Spleen (tissue), 11 donors: Measurements from ENCODE around the gene HILPDA. TPM values are rescaled to one million over a fixed set of nuclear protein-coding genes. Genes with fewer than 3 reads are reported as not detected.
"Not testable (repeated sequence)": the region's sequence is repeated elsewhere in the genome, so short reads cannot be mapped to it uniquely, and the experiment has no call there.

Experiments used
- DNase-seq: peaks from one replicate; pipeline ENCODE4 v3.0.0-alpha.2; 2020
- H3K27ac ChIP-seq, 8 donors: fragments of 200-600 bp; sonication (generic) in 7 of 8; 1 replicate in 4 of 8; 2 replicates in 4 of 8; pipeline versions ENCODE4 v1.5.0 to v1.8.0; 2016 to 2021; ENCODE audit warnings: inconsistent platforms in 4 of 8, mild to moderate bottlenecking in 4 of 8, moderate library complexity in 1 of 8
- H3K27me3 ChIP-seq, 7 donors: fragments of 200-600 bp; sonication (generic) in 6 of 7; replicated peaks in 1 of 7; 1 replicate in 4 of 7; 2 replicates in 3 of 7; pipeline versions ENCODE4 v1.5.0 to v1.8.0; 2016 to 2021; ENCODE audit warnings: inconsistent platforms in 3 of 7, mild to moderate bottlenecking in 1 of 7
- H3K36me3 ChIP-seq, 6 donors: fragments of 200-600 bp; sonication (generic) in 5 of 6; 1 replicate in 4 of 6; 2 replicates in 2 of 6; pipeline versions ENCODE4 v1.5.0 to v1.8.0; 2016 to 2021; ENCODE audit warnings: inconsistent platforms in 2 of 6
- H3K4me1 ChIP-seq, 6 donors: fragments of 200-600 bp; sonication (generic) in 5 of 6; 1 replicate in 3 of 6; 2 replicates in 3 of 6; pipeline versions ENCODE4 v1.5.0 to v1.8.0; 2016 to 2021; ENCODE audit warnings: inconsistent platforms in 3 of 6
- H3K4me3 ChIP-seq, 8 donors: fragments of 200-600 bp; sonication (generic) in 7 of 8; 1 replicate in 4 of 8; 2 replicates in 4 of 8; pipeline versions ENCODE4 v1.5.0 to v1.8.0; 2016 to 2021; ENCODE audit warnings: inconsistent platforms in 4 of 8, mild to moderate bottlenecking in 4 of 8, moderate library complexity in 2 of 8
- H3K9me3 ChIP-seq, 8 donors: fragments of 200-600 bp; sonication (generic) in 7 of 8; 1 replicate in 4 of 8; 2 replicates in 4 of 8; pipeline versions ENCODE4 v1.5.0 to v1.8.0; 2016 to 2021; ENCODE audit warnings: inconsistent platforms in 4 of 8
- POLR2A ChIP-seq, 3 donors: fragments of 450-650 bp; IDR thresholded peaks; one replicate each; pipeline ENCODE4 v1.5.1; 2017; ENCODE audit warnings: antibody characterized with exemption in 3 of 3, mild to moderate bottlenecking in 1 of 3
- POLR2AphosphoS5 ChIP-seq, 3 donors: sonication (generic); formaldehyde crosslinking; IDR thresholded peaks; one replicate each; pipeline ENCODE4 v1.5.1; 2017; ENCODE audit warnings: antibody characterized with exemption in 3 of 3
- WGBS, 5 donors: extraction: QIAGEN DNeasy Blood & Tissue Kit in 3 of 5; methylation state at CpG; one replicate each; pipeline versions ENCODE4 v1.1.5 to v1.1.7; 2013 to 2018; 5-methylcytosine and 5-hydroxymethylcytosine counted together
- intact Hi-C: fragments of 100-400 bp; cut with DNase I; formaldehyde crosslinking; loops from one replicate; pipeline ENCODE4 v1.15.0; 2023; ENCODE audit warnings: low total_unique reads
- polyA plus RNA-seq, 3 donors: library from polyadenylated mRNA; stranded (reverse); fragments of 200-250 nt; gene quantifications; one replicate each; pipeline ENCODE4 v1.2.1, GENCODE V29; 2013
- total RNA-seq, 7 donors: library from RNA; depleted of rRNA in 3 of 7; stranded (reverse); fragments of >200 nt in 3 of 7; fragmentation: NEBNext Ultra II Directional in 4 of 7; extraction: Animal tissue kit (Norgen Biotek cat#: 25700) in 4 of 7; gene quantifications; one replicate each; pipeline versions ENCODE4 v1.1.0 to v1.2.1, GENCODE V29; 2016 to 2021
- TF ChIP-seq, protein P1 (sequence below), 11 experiments: fragments of 200-600 bp in 7 of 11; fragments of 450-650 bp in 4 of 11; sonication (generic) in 4 of 11; IDR thresholded peaks in 8 of 11; conservative IDR thresholded peaks in 3 of 11; 1 replicate in 7 of 11; 2 replicates in 4 of 11; pipeline versions ENCODE4 v1.4.0 to v1.8.0; 2016 to 2021; ENCODE audit warnings: antibody characterized with exemption in 11 of 11, inconsistent platforms in 4 of 11, mild to moderate bottlenecking in 1 of 11
- donor health status: healthy with polysubstance abuse.
- donor health status: DM: no; HTN: no; CAD: no; lungs with moderate emphysema.
- donor health status: DM: no; HTN: no; CAD: no.
- donor health status: Bipolar disorder and iron deficiency.
- donor health status: healthy.
- donor health status: DM: no; HTN: no; CAD: no.
- donor health status: DM: yes; HTN: yes; CAD: no.

Gene HILPDA
- total and polyA plus RNA-seq, 10 donors: 3.2 to 16.7 (median 7.1) TPM

GRCh38 chr7:128456255-128456725 is 612 bp downstream of the HILPDA start:
- 6 to 17% (median 13%) methylated on average over 5 of the region's 5 CpGs for WGBS, 5 donors
- Histone ChIP-seq H3K4me3 (peak overlapping the region; percentile 67 to 92 (median 78)), H3K4me1 (peaks cover 7 to 64% (median 44%) of the 10 kb centered on the region in 6 donors), H3K27ac (peak overlapping the region; percentile 55 to 93 (median 88)), H3K27me3 (no peaks in the 10 kb centered on the region), H3K9me3 (no peaks in the 10 kb centered on the region), H3K36me3 (peaks cover 0 to 9% (median 0%) of the 10 kb centered on the region in 6 donors)
- DNase-seq: no peak
- intact Hi-C loops: no loop called here
- TF ChIP-seq POLR2A (IDR thresholded peaks at IDR 0.05) (no peak), POLR2AphosphoS5 (IDR thresholded peaks at IDR 0.05) (no peak)
- TF ChIP-seq, protein P1, sequence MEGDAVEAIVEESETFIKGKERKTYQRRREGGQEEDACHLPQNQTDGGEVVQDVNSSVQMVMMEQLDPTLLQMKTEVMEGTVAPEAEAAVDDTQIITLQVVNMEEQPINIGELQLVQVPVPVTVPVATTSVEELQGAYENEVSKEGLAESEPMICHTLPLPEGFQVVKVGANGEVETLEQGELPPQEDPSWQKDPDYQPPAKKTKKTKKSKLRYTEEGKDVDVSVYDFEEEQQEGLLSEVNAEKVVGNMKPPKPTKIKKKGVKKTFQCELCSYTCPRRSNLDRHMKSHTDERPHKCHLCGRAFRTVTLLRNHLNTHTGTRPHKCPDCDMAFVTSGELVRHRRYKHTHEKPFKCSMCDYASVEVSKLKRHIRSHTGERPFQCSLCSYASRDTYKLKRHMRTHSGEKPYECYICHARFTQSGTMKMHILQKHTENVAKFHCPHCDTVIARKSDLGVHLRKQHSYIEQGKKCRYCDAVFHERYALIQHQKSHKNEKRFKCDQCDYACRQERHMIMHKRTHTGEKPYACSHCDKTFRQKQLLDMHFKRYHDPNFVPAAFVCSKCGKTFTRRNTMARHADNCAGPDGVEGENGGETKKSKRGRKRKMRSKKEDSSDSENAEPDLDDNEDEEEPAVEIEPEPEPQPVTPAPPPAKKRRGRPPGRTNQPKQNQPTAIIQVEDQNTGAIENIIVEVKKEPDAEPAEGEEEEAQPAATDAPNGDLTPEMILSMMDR (IDR thresholded peaks at IDR 0.05 in 8 of 11, conservative IDR thresholded peaks at IDR 0.05 in 3 of 11): no peak

DNA sequence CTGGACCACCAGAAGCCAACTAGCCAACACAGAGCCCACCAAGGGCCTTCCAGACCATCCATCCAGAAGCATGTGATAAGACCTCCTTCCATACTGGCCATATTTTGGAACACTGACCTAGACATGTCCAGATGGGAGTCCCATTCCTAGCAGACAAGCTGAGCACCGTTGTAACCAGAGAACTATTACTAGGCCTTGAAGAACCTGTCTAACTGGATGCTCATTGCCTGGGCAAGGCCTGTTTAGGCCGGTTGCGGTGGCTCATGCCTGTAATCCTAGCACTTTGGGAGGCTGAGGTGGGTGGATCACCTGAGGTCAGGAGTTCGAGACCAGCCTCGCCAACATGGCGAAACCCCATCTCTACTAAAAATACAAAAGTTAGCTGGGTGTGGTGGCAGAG is 1.7 kb downstream of the HILPDA start:
- WGBS, 5 donors: 96 to 99% (median 97%) methylated on average over 6 of the region's 6 CpGs
- DNase-seq, intact Hi-C loops: not testable (repeated sequence)

DNA sequence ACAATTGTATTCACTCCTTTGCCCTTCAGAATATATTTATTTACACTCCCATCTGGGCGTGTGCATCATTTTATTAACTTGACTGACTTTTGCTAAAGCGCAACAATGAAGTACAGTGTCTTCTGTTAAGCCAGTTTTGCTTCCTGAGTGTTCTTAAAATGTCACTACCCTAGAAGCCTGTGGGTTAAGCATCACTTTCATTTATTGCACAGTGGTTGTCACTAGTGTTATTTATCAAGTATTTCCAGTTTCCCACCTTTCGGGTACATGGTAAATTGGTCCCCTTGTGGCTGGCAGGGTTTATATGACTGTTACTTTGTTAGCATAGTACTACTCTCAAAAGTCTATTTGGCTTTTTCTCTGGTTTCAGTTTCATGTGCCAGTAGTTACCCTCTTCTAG is 3.3 kb downstream of the HILPDA start:
- Histone ChIP-seq H3K36me3 (peaks cover 0 to 15% (median 0%) of the 10 kb centered on the region in 6 donors), H3K27me3 (no peaks in the 10 kb centered on the region), H3K27ac (peak overlapping the region in 5 of 8 donors; percentile 3 to 36 (median 25)), H3K4me3 (no peak overlapping the region), H3K4me1 (peaks cover 7 to 60% (median 42%) of the 10 kb centered on the region in 6 donors), H3K9me3 (no peaks in the 10 kb centered on the region)
- intact Hi-C loops: no loop called here
- 42 to 64% (median 50%) methylated on average over 3 of the region's 3 CpGs for WGBS, 5 donors
- TF ChIP-seq POLR2A (IDR thresholded peaks at IDR 0.05) (no peak), POLR2AphosphoS5 (IDR thresholded peaks at IDR 0.05) (no peak)
- TF ChIP-seq, protein P1 (IDR thresholded peaks at IDR 0.05 in 8 of 11, conservative IDR thresholded peaks at IDR 0.05 in 3 of 11): no peak
- no peak for DNase-seq

More for the DNA sequence above, 1.7 kb downstream of the HILPDA start:
- H3K9me3 ChIP-seq, H3K27me3 ChIP-seq, H3K4me3 ChIP-seq, H3K36me3 ChIP-seq, H3K27ac ChIP-seq: not testable (repeated sequence)
- peaks cover 7 to 68% (median 44%) of the 10 kb centered on the region in 6 donors for H3K4me1 ChIP-seq

- H3K27me3 ChIP-seq: no peaks in the 10 kb centered on the region
- intact Hi-C loops: no loop called here
- no peak overlapping the region for H3K4me3 ChIP-seq
- 36 to 41% (median 39%) methylated on average over 5 of the region's 5 CpGs for WGBS, 5 donors
- H3K4me1 ChIP-seq: peaks cover 7 to 57% (median 39%) of the 10 kb centered on the region in 6 donors
- H3K36me3 ChIP-seq: peaks cover 0 to 15% (median 0%) of the 10 kb centered on the region in 6 donors
- peak overlapping the region in 2 of 8 donors; percentile 21 to 25 for H3K27ac ChIP-seq
- H3K9me3 ChIP-seq: no peaks in the 10 kb centered on the region
- no peak for TF ChIP-seq POLR2A (IDR thresholded peaks at IDR 0.05)
- TF ChIP-seq, protein P1 (IDR thresholded peaks at IDR 0.05 in 8 of 11, conservative IDR thresholded peaks at IDR 0.05 in 3 of 11): peak; percentile 64 to 88 (median 87)
- no peak for DNase-seq
These were observed 3.8 kb downstream of the HILPDA start for GRCh38 chr7:128459394-128459878.
